Bronchial epithelial cell (primary cell): ENCODE results near the gene SLC25A36. TPM values are rescaled to one million over a fixed set of nuclear protein-coding genes. Genes with fewer than 3 reads are reported as not detected.
"Not testable (repeated sequence)": the region's sequence is repeated elsewhere in the genome, so short reads cannot be mapped to it uniquely, and the experiment has no call there.

Experiments
- DNase-seq: peaks from one replicate; pipeline ENCODE4 v3.0.0-alpha.2; 2010; ENCODE audit warnings: low read depth
- FAIRE-seq: peaks from 2 replicates; lab custom pipeline; 2011; peaks lifted over from hg19 to GRCh38; lab: Jason Lieb, UNC
- H3K27me3 ChIP-seq: 2 replicates; pipeline ENCODE4 v1.5.1; 2011; ENCODE audit warnings: low read length; ENCODE audit not compliant: control insufficient read depth, insufficient read depth
- H3K36me3 ChIP-seq: 2 replicates; pipeline ENCODE4 v1.5.1; 2011; ENCODE audit warnings: low read length; ENCODE audit not compliant: control insufficient read depth, insufficient read depth
- H3K4me3 ChIP-seq: 2 replicates; pipeline ENCODE4 v1.5.1; 2011; ENCODE audit warnings: mild to moderate bottlenecking, low read depth, low read length, control low read depth
- CTCF ChIP-seq: IDR thresholded peaks from 2 replicates; pipeline ENCODE4 v1.5.1; 2011; ENCODE audit warnings: mild to moderate bottlenecking, moderate library complexity, low read length, control low read depth, inconsistent platforms; ENCODE audit not compliant: insufficient read depth, severe bottlenecking
- total RNA-seq: library from RNA; depleted of rRNA; stranded (reverse); fragments of >200 nt; gene quantifications from 2 replicates; pipeline ENCODE4 v1.2.1, GENCODE V29; 2014

Gene SLC25A36
- total RNA-seq, 1 donor from 2014 or later, result 166 TPM

- TF ChIP-seq CTCF, result no peak
- no peaks in the 10 kb centered on the region for H3K27me3 ChIP-seq
- H3K4me3 ChIP-seq, result no peak overlapping the region
- FAIRE-seq (no peak), DNase-seq (no peak)
- H3K36me3 ChIP-seq, result no peaks in the 10 kb centered on the region
These were observed 8.5 kb upstream of the SLC25A36 start for GRCh38 chr3:140933109-140933508.

- no peak for DNase-seq
- no peaks in the 10 kb centered on the region for H3K36me3 ChIP-seq
- FAIRE-seq, result no peak
- TF ChIP-seq CTCF, result no peak
- no peak overlapping the region for H3K4me3 ChIP-seq
- H3K27me3 ChIP-seq, result no peaks in the 10 kb centered on the region
These were observed 8.1 kb upstream of the SLC25A36 start for GRCh38 chr3:140933552-140933951.

- H3K27me3 ChIP-seq, H3K36me3 ChIP-seq, H3K4me3 ChIP-seq, FAIRE-seq, DNase-seq: not testable (repeated sequence)
These were observed 2.3 kb upstream of the SLC25A36 start for GRCh38 chr3:140939305-140939704.

GRCh38 chr3:140941090-140941433 lies 574 bp upstream of the SLC25A36 start:
- FAIRE-seq (no peak), DNase-seq (no peak)
- Histone ChIP-seq H3K4me3 (peak overlapping the region; percentile 94), H3K27me3 (no peaks in the 10 kb centered on the region), H3K36me3 (no peaks in the 10 kb centered on the region)
- no peak for TF ChIP-seq CTCF

GRCh38 chr3:140942221-140943104 lies 827 bp downstream of the SLC25A36 start:
- Histone ChIP-seq H3K4me3 (peak overlapping the region; percentile 94), H3K36me3 (no peaks in the 10 kb centered on the region), H3K27me3 (no peaks in the 10 kb centered on the region)
- no peak for TF ChIP-seq CTCF
- DNase-seq, result peak; percentile 41
- FAIRE-seq, result no peak

- DNase-seq (peak; percentile 6), FAIRE-seq (no peak)
- no peak for TF ChIP-seq CTCF
- peak overlapping the region; percentile 94 for H3K4me3 ChIP-seq
- no peaks in the 10 kb centered on the region for H3K27me3 ChIP-seq
- H3K36me3 ChIP-seq, result no peaks in the 10 kb centered on the region
These were observed 2.3 kb downstream of the SLC25A36 start for GRCh38 chr3:140943781-140944552.
